ENCODE data around the gene NTNG2.

Gene NTNG2

GRCh38 chr9:132142924-132143323 lies 18.9 kb upstream of the NTNG2 start:
- H3K9me3 ChIP-seq (replicated peaks; ENCODE audit: insufficient read depth, low read length): no peaks in the 10 kb centered on the region
- no peaks in the 10 kb centered on the region for H3K36me3 ChIP-seq (replicated peaks; ENCODE audit: insufficient read depth, low read length)
- DNase-seq: no peak
- no peak overlapping the region for H2AFZ ChIP-seq (ENCODE audit: low read length)
- H3K4me2 ChIP-seq (ENCODE audit: low read depth, low read length): no peak overlapping the region
- H3K79me2 ChIP-seq (ENCODE audit: low read length): no peaks in the 10 kb centered on the region
- no peak overlapping the region for H3K27ac ChIP-seq (ENCODE audit: low read length)
- no peak overlapping the region for H3K9ac ChIP-seq (ENCODE audit: low read length)
- no peak overlapping the region for H3K4me3 ChIP-seq (ENCODE audit: low read length)
- TF ChIP-seq EZH2 (optimal IDR thresholded peaks at IDR 0.05; ENCODE audit: low read depth, low read length) (no peak), EZH2phosphoT487 (IDR thresholded peaks at IDR 0.05; ENCODE audit: low read length) (no peak), CTCF (IDR thresholded peaks at IDR 0.05; ENCODE audit: low read length) (no peak)
- no peaks in the 10 kb centered on the region for H3K9me2 ChIP-seq (replicated peaks; ENCODE audit: insufficient read depth, low read length)
- no peaks in the 10 kb centered on the region for H4K20me1 ChIP-seq (ENCODE audit: insufficient read depth, low read length)
- H3K4me1 ChIP-seq (ENCODE audit: low read length): no peaks in the 10 kb centered on the region
- peaks cover 88% of the 10 kb centered on the region for H3K27me3 ChIP-seq (replicated peaks; ENCODE audit: insufficient read depth, low read length)
- H3F3A ChIP-seq (ENCODE audit: insufficient read depth, low read length): no peaks in the 10 kb centered on the region

- Histone ChIP-seq H3K27me3 (replicated peaks; ENCODE audit: insufficient read depth, low read length) (peaks cover 88% of the 10 kb centered on the region), H3K9ac (ENCODE audit: low read length) (no peak overlapping the region), H3K36me3 (replicated peaks; ENCODE audit: insufficient read depth, low read length) (no peaks in the 10 kb centered on the region), H3K27ac (ENCODE audit: low read length) (no peak overlapping the region), H3F3A (ENCODE audit: insufficient read depth, low read length) (no peaks in the 10 kb centered on the region), H3K4me1 (ENCODE audit: low read length) (no peaks in the 10 kb centered on the region), H4K20me1 (ENCODE audit: insufficient read depth, low read length) (no peaks in the 10 kb centered on the region), H3K9me3 (replicated peaks; ENCODE audit: insufficient read depth, low read length) (no peaks in the 10 kb centered on the region), H3K9me2 (replicated peaks; ENCODE audit: insufficient read depth, low read length) (no peaks in the 10 kb centered on the region), H2AFZ (ENCODE audit: low read length) (no peak overlapping the region), H3K79me2 (ENCODE audit: low read length) (no peaks in the 10 kb centered on the region), H3K4me2 (ENCODE audit: low read depth, low read length) (no peak overlapping the region), H3K4me3 (ENCODE audit: low read length) (no peak overlapping the region)
- DNase-seq: no peak
- no peak for TF ChIP-seq CTCF (IDR thresholded peaks at IDR 0.05; ENCODE audit: low read length)
- no peak for TF ChIP-seq EZH2 (optimal IDR thresholded peaks at IDR 0.05; ENCODE audit: low read depth, low read length)
- no peak for TF ChIP-seq EZH2phosphoT487 (IDR thresholded peaks at IDR 0.05; ENCODE audit: low read length)
Measured at GRCh38 chr9:132143359-132143758, 18.5 kb upstream of the NTNG2 start.

- Histone ChIP-seq H3K4me1 (ENCODE audit: low read length) (no peaks in the 10 kb centered on the region), H3K79me2 (ENCODE audit: low read length) (no peaks in the 10 kb centered on the region), H2AFZ (ENCODE audit: low read length) (no peak overlapping the region), H3K9ac (ENCODE audit: low read length) (no peak overlapping the region), H3K4me2 (ENCODE audit: low read depth, low read length) (no peak overlapping the region), H3K4me3 (ENCODE audit: low read length) (no peak overlapping the region), H3K36me3 (replicated peaks; ENCODE audit: insufficient read depth, low read length) (no peaks in the 10 kb centered on the region), H3K9me3 (replicated peaks; ENCODE audit: insufficient read depth, low read length) (no peaks in the 10 kb centered on the region), H3K27me3 (replicated peaks; ENCODE audit: insufficient read depth, low read length) (peaks cover 91% of the 10 kb centered on the region), H3K27ac (ENCODE audit: low read length) (no peak overlapping the region), H3F3A (ENCODE audit: insufficient read depth, low read length) (no peaks in the 10 kb centered on the region), H3K9me2 (replicated peaks; ENCODE audit: insufficient read depth, low read length) (no peaks in the 10 kb centered on the region), H4K20me1 (ENCODE audit: insufficient read depth, low read length) (no peaks in the 10 kb centered on the region)
- TF ChIP-seq EZH2 (optimal IDR thresholded peaks at IDR 0.05; ENCODE audit: low read depth, low read length) (no peak), EZH2phosphoT487 (IDR thresholded peaks at IDR 0.05; ENCODE audit: low read length) (no peak), CTCF (IDR thresholded peaks at IDR 0.05; ENCODE audit: low read length) (no peak)
- no peak for DNase-seq
Measured at GRCh38 chr9:132144708-132145365, 17.0 kb upstream of the NTNG2 start.
